CD4-positive, alpha-beta T cell treated with Interleukin-15 for 4 hours (primary cell): ENCODE results near the gene ANXA2.
A peak's percentile ranks its signal among the peaks of the same experiment; 100 is the strongest.
"Not testable (repeated sequence)": the region's sequence is repeated elsewhere in the genome, so short reads cannot be mapped to it uniquely, and the experiment has no call there.

Source experiments
- DNase-seq: peaks from one replicate; pipeline ENCODE4 v3.0.0-alpha.2; 2020; ENCODE audit warnings: low spot score

The ANXA2 gene

DNA sequence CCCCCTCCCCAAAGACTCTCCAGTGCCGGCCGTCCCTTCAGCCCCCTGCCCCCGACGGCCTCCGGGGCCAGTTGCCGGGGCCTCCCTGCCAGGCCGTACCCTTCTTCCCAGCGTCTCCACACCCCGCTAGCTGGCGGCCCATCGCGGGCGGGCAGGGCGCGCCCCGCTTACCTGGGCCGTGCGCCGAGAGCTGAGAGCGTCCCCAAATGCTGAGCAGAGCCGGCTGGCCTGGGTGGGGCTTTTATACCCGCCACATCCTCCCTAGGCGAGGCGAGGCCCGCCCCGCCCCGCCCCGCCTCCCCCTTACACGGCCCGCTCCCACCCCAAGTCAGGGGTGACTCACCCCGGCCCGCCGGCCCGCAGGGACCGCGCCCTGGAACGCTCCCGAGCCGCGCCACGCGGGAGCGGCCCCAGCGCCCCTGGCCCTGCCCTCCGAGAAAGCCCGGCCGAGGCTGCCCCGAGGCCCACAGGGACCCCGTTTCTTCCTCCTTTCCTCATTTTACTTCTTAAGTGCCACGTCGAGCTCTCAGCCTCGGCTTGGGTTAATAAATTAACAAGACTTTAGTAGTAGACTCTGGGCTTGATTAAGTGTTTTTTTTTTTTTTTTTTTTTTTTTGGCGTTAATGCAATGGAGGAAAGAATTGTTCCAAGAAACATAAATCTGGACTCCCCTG lies at the start of gene ANXA2:
TSS of gene ANXA2 (minus strand) at position 215 of the 674 bp plus-strand sequence. CDS start 11,911 bp downstream, outside the sequence.
- peak; percentile 92 for DNase-seq

- DNase-seq = peak; percentile 6
Observed at GRCh38 chr15:60444289-60444912, 46.6 kb upstream of the ANXA2 start.

GRCh38 chr15:60442763-60443162 lies 45.0 kb upstream of the ANXA2 start:
- no peak for DNase-seq

- no peak for DNase-seq
Observed at GRCh38 chr15:60442031-60442650, 44.4 kb upstream of the ANXA2 start.

- DNase-seq = no peak
Observed at GRCh38 chr15:60441331-60441730, 43.5 kb upstream of the ANXA2 start.

DNA sequence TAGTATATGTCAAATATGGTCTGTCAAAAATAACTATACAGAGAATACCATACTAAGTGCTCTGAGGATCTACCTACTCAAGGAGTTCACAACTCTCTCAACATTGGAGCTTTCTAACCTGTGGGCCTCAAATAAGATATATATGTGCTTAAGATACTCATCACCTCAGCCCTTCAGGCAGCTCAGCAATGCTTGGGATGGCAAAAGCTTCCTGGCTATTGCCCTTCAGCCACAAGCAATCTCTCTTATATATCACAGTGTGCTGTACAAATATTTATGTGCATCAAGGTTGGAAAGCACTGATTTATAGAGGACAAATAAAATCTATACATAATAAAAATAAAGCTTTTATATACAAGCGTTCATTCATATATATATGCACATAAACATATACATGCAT lies 40.9 kb upstream of the ANXA2 start:
- DNase-seq = no peak

GRCh38 chr15:60428935-60429334 lies 31.1 kb upstream of the ANXA2 start:
- no peak for DNase-seq

- no peak for DNase-seq
Observed at GRCh38 chr15:60426870-60427508, 29.2 kb upstream of the ANXA2 start.

- DNase-seq = no peak
Observed at GRCh38 chr15:60425461-60425860, 27.7 kb upstream of the ANXA2 start.

DNA sequence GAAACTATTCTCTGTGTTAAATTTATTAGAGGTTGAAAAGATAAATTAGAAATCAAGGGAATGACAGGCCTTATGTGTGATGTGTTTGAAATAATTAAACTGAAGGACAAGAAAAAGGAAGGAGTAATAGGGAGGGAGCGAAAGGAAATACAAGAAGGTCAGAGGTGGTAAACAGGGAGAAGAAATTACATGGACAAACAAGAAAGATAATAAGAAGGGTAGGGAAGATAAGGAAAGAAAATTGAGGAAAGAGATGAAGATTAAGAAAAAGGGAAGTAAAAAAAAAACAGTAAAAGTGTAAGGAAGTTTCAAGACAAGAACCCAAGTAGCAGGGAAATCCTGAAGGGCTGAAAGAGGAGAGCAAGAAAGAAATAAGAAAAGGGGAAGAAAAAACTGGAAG lies 26.2 kb upstream of the ANXA2 start:
- DNase-seq = no peak

GRCh38 chr15:60423537-60423936 lies 25.8 kb upstream of the ANXA2 start:
- no peak for DNase-seq

DNA sequence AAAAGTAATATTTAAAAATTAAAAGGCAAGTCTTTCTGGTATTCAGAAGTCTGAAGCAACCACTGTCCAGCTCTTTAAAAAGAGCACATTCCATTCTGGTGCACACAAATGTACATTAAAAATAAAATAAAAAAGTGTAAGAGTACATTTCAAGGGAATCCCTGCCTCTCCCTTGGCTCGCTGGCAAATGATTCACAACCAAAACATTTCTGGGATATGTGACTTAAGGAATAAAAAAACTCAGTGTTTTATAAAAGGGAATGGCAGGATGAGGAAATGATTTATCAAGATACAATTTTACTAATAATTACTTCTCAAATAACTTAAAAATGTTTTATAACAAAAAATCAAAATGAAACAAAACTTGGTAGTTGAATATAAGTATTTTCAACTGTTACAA lies 23.8 kb upstream of the ANXA2 start:
- DNase-seq = no peak

DNA sequence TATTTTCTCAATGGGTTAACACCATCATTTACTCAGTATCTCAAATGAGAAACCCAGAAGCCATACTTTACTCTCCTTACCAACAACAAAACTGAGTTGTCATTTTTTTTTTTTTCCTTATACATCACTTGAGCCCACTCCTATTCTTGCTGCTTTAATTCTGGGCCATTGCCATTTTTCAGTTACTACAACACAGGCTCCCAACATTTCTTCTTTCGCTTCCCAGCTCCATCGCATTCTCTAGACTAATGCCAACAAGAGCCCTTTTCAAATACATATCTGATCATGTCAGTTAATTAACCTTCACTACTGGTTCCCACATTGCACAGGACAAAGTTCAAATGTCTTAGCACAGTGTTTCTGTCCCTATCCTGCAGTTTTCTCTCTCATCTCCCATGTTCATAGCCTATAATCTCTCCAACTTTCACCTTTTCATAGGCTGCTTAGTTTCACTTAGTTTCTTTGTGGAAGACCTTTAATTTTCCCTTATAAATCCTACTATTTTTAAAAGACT lies 22.5 kb upstream of the ANXA2 start:
- no peak for DNase-seq

DNA sequence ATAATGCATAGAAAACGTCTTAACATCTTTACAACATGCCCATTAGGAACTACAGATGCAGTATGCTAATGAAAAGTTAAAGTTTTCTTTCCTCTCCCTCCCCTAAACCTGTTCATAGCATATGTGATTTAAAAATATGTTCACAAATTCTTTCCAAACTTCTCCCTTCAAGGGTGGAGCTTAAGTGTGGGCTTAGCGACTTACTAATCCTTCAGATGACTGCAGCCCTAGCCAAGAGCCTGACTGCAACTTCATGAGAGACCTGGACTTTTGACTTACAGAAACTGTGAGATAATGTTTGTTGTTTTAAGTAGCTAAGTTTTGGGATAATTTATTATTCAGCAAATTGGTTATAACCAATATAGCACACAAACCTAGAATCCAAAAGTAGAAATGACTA lies 22.0 kb upstream of the ANXA2 start:
- DNase-seq = no peak

DNA sequence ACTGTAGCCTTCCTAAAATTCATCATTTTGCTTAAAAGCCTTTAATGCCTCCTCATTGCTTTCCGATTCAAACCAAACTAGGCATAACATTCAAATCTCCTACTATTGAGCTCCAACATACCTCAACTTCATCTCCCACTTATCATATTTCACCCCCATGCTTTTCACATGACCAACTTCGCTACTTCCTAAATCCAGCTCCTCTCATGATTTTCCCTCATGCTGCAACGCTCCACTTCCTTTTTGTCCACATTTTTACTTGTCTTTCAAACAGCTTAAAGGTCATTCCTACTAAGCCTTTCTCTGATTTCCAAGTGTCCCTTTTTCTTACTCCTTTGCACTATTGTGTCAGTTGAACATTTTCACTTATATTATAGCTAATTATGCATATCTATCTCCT lies 20.3 kb upstream of the ANXA2 start:
- DNase-seq = no peak

DNA sequence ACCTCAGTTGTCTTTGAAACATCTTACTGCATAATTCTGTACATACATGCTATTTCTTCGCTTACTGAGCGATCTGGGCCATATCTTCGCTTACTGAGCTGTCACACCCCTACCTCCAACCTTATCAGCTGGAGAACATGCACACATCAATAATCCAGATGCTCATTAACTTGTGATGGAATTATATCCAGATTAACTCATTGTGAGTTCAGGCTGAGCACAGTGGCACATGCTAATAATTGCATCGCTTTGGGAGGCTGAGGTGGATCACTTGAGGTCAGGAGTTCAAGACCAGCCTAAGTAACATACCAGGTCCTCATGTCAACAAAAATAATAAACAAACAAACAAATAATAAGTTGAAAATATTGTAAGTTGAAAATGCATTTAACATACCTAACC lies 19.3 kb upstream of the ANXA2 start:
- DNase-seq = no peak

GRCh38 chr15:60416484-60416883 lies 18.7 kb upstream of the ANXA2 start:
- DNase-seq = no peak

- no peak for DNase-seq
Observed at GRCh38 chr15:60414016-60414682, 16.4 kb upstream of the ANXA2 start.

- no peak for DNase-seq
Observed at GRCh38 chr15:60413231-60413824, 15.5 kb upstream of the ANXA2 start.

- not testable (repeated sequence) for DNase-seq
Observed at GRCh38 chr15:60412807-60413206, 15.0 kb upstream of the ANXA2 start.

- no peak for DNase-seq
Observed at GRCh38 chr15:60411774-60412425, 14.1 kb upstream of the ANXA2 start.
